NCI-H1092 treated with DMSO at 0.1 percent for 48 hours (cell line): ENCODE data around the gene RNASE7.
A peak's percentile ranks its signal among the peaks of the same experiment; 100 is the strongest.

Source experiments
- DNase-seq: peaks from one replicate; lab custom pipeline; 2025; lab: John Stamatoyannopoulos, UW

The RNASE7 gene

DNA sequence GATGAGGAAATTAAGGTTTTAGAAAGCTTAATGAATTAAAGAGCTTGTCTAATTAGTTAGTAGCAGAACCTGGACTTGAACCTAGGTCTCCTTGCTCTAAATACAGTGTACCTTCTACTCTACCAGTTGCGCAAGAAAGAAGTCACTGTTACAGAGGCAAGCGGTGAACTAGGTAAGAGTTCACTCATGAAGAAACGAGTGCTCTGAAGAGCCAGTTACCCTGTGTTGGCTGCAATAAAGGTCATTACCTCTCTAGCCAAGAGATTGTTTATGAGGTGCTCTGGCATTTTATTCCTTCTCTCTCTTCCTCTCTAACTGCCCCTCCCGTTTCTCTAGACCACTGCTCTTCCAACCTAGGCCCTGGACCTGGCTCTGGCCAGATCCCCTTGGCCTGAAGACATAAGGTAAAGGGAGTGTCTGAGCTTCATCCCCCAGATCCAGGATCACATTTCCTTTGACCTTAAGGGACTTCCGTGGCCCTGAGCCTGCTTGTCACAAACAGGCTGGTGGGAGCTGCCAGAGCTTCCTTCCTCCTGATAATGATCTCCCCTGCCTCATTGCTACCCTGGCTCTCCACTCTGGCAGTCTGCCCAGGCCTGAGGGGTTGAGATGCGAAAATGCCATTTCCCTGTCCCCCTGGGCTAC is 1.9 kb downstream of the RNASE7 start:
- DNase-seq: peak; percentile 32

GRCh38 chr14:21047378-21047781 is 5.2 kb downstream of the RNASE7 start:
- no peak for DNase-seq

DNA sequence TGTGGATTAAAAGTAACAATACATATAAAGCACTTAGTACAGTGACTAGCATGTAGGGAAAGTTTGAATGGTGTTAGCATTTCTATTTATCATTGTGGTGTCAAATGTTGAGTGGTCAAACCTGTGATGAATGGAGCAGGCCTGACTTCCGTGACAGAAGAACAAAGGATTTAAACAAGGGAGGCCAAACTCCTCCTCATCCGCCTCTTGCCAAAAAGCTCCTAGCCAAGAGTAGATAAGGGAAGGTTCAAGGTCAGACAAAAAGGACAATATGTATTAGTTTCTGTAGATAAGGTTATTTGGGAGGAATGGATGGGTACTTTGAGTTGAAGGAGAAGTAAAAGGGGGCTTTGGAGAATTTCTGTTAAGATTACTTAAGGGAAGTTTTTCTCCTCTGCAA is 6.5 kb downstream of the RNASE7 start:
- no peak for DNase-seq

DNA sequence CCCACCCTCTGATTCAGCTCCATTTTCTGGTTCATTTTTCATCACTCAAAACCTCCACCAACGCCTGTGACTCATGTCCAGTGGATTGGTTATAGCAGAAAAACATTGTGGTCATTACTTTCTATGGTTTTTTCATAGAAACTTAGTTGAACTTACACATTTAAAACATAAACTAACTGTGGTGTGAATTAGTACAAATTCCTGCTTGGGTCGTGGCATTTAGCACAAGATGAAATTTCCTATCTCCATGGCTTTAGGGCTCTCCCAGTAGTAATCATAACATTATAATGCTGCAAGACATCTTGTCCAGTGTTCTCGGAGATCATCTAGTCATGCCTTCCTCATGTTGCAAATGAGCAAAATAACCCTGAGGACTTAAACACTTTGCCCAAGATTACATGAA is 7.1 kb downstream of the RNASE7 start:
- DNase-seq: no peak

DNA sequence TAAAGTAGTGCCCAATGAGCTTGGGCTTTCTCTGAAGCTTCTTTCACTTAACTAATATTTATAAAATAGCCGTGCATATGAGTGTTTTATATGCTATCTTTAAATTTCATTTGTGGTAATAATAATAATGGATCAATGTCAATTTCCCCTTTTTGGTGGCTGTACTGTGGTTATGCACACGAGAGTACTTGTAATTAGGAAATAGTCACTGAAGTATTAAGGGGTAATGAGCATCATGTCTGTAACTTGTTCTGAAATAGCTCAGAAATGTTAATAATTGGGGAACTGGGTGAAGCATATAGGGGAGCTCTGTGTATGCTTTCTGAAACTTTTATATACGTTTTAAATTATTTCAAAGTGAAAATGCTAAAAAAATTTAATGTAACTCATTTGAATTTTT is 8.4 kb downstream of the RNASE7 start:
- no peak for DNase-seq

DNA sequence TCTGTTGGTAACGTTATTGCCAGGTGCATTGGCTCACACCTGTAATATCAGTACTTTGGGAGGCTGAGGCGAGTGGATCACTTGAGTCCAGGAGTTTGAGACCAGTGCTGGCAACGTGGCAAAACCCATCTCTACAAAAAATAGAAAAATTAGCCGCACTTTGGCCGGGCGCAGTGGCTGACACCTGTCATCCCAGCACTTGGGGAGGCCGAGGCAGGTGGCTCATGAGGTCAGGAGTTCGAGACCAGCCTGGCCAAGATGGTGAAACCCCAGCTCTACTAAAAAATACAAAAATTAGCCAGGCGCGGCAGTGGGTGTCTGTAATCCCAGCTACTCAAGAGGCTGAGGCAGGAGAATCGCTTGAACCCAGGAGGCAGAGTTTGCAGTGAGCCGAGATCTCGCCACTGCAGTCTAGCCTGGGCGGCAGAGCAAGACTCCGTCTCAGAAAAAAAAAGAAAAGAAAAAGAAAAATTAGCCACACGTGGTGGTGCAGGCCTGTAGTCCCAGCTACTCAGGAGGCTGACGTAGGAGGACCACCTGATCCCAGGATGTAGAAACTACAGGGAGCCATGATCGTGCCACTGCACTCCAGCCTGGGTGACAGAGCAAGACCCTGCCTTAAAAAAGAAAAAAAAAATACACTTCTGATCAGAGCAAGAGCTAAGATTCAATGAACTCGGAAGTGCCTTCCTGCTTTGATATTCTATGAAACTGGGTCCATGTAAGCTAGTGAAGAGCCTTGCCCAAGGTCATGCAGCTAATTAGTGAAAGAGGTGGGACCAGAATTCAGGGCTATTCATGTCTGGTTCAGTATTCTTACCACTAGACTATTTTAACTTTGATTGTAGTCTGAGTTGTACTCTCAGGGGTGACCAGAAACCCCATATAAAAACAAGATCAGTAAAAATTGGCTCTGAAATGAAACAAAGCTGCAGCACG is 11.3 kb downstream of the RNASE7 start:
- no peak for DNase-seq

DNA sequence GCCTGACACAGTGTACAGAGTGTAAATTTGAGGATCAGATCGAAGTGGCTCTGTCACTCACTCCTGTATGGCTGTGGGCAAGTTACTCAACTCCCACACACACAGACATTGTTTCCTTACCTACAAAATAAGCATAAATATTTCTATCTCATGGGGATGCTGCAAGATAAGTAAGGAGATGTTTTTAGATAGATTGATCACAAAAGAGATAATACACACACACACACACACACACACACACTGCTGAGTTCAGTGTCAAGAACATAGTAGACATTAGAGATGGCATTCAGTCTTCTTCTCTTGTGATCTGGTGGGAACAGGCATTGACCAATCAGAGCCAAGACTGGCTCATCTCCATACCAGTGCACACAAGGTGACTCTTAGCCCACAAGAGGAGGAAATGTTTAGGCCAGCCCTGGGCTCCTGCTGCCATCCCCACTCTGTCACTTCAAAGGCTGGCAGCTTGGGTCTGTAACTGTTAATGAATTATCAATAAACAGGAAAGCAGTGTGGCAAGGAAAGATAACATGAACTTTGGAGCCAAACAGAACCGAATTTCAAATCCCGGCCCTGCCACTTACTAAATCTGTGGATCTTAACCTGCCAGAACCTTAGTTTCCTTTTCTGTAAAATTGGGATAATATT is 12.1 kb downstream of the RNASE7 start:
- no peak for DNase-seq

DNA sequence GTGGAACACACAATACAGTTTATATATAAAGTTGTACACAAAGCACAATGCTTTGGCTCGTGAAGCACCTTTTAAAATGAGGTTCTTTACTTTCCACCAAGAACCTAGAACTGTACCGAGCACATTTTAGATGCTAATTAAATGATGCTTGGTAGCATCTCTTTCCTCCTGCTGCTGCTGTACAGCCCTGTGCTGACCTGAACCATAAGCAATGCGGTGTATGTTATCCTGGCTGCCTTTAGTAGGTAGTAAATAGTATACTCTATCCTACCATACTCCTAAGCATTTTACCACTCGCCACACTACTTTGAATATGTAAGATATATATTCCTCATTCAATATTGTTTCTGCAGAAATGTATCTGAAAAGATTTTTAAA is 12.6 kb downstream of the RNASE7 start:
- DNase-seq: no peak

DNA sequence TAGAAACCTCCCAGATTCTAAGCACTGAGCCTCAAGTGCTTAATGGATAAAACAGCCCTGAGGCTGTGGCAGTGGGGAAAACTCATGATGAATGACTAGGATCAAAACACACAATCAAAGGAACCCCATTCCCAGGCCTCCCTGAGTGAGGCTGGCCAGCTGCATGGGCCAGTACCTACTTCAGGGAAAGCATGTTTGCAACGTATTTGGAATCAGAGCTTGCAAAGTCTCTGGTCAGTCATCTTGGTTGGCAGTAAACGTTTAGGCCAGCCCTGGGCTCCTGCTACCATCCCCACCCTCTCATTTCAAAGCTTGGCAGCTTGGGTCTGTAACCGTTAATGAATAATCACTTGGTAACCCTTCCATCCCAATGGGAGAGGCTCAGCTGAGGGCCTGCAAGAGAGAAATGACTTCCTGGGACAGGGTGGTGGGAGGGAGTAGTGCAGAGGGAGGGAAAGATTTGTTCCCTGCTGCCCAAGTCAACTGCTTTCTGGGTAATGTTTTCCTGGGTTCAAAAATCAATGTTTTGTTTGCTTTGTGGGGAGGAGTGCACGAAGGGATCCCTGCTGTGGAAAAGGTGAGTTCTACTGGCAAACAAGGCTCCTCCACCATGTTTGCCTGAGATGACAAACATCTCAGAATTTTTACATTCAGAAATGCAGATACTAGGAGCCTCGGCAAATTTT is 13.4 kb downstream of the RNASE7 start:
- DNase-seq: no peak

DNA sequence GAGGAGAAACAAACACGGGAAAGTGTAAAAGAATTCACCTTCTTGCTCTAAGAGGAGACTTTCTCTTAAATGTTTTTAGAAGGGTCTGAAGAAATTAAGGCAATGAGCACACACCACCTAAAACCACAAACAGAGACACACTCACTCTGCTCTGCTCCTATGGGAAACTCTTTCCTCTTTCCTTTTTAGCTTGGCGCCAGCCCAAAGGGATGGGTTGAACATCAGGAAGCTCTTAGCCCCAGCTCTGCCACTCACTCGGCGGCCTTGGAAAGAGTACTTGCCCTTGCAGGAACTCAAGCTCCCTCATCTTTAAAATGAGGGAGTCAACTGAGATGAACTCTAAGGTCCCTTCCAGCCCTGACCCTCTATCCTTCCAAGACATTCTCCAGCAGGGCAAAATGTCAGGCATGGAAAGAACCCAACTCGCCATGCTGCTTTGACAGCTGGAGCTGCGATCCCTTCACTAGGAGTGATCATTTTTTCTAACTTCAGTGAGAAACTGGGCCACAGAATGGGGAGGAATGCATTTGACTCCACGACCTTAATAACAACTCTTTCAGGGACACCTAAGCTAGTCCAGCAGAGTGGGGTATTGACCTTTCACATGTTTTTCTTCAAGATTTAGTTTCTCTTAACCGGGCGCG is 14.5 kb downstream of the RNASE7 start:
- DNase-seq: no peak

DNA sequence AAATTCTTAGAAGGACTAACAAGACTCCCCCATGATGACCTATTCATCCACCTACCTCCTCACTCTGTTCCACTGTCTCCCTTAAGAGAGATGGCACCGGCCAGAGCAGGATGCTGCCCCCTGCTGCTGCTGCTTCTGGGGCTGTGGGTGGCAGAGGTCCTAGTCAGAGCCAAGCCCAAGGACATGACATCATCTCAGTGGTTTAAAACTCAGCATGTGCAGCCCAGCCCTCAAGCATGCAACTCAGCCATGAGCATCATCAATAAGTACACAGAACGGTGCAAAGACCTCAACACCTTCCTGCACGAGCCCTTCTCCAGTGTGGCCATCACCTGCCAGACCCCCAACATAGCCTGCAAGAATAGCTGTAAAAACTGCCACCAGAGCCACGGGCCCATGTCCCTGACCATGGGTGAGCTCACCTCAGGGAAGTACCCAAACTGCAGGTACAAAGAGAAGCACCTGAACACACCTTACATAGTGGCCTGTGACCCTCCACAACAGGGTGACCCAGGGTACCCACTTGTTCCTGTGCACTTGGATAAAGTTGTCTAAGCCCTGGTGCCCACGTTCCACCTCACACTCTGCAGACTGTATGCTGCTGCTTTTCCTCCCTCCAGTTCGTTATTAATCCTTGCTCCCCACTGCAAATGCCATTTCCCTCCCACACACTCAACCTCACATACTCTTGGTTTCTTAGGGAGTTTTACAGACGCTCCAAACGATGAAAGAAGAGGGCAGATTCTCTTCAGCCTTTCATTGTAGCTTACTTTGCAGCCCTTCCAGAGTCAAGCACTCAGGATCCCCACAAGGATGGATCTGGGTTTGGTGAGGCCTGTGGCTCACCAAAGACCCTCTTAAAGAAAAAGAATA is 15.9 kb downstream of the RNASE7 start, which contains the start of gene RNASE8:
RNASE8 (plus strand) TSS at position 20 of the 873 bp plus-strand sequence; CDS start at position 91, 71 bp downstream.
- no peak for DNase-seq

- DNase-seq: no peak
Observed at GRCh38 chr14:21058903-21059302, 16.7 kb downstream of the RNASE7 start.

DNA sequence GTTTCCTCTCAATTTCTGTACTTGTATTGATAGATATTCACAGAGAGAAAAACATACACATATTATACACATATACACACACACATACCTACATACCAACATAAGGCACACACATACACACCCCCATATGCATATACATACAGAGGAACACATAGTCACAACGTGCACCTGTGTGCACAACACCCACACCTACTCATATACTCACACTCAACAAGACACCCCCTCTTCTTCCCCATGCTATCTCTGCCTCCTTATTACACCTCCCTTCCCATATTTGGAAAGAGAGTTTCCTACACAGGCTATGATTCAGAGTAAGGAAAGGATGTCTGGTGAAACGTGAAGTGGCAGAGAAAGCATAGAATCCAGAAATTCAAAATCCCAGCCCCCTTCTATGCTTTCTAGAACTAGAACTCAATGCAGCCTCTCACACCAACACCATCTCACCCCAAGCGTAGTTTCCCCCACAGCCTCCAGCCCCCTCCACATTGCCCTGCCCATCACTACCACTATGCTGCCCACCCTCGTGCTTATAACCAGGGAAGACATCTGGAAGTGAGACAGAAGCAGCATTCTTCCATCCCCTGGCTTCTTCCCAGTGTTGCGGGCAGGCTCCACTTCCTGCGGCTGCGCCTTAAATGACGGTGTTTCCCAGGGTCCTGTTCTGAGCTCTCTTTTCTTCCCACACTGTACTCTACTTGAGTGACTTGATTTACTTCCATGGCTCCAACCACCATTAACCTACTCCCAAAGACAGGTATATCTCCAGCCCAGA is 17.9 kb downstream of the RNASE7 start:
- no peak for DNase-seq

- DNase-seq: no peak
Observed at GRCh38 chr14:21060614-21061346, 18.6 kb downstream of the RNASE7 start.

DNA sequence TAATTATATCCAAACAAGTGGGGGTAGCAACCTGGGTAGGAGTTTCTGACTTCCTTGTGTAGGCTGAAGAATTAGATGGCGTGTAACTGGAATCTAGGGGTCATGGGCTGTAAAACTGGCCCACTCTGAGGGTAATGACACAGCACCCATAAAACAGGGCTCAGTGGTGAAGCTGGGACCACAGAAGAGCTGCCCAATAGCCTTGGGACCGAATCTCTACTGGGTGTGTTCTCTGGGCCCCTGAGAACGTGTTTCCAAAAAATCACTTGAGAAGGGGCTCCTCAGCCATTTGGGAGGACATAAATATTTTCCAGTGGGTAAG is 19.1 kb downstream of the RNASE7 start:
- DNase-seq: no peak

- DNase-seq: no peak
Observed at GRCh38 chr14:21063479-21063878, 21.3 kb downstream of the RNASE7 start.

DNA sequence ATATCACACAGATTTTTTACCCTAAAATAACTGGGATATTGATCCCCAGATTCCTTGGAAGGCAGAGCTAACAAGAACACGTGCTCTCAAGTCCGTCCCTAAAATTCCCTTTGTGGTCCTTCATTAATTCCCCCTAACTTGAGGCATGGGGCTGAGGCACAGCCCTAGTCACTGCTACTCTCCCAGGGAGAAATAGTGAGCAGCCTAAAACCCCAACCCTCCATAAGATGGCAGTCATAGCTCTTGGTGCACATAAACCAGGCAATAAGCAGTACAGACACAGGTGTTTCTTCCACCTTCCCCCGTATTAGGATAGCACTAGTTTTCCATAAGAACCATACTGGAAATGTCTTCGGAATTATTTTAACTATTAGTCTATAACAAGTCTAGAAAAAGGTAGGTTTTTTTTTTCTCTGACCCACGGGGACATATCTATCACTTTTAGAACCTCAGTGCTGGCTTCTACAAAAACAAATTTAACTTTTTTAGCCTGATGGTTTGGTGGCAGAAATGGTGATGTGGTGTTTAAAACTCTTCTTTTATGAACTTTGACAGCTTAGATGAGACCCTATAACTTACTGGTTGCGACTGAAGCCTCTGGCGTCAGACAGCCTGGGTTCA is 24.8 kb downstream of the RNASE7 start:
- peak; percentile 30 for DNase-seq

GRCh38 chr14:21068521-21069387 is 26.6 kb downstream of the RNASE7 start:
- DNase-seq: peak; percentile 86
